ENCODE data around the gene ZNF385D.

DNA sequence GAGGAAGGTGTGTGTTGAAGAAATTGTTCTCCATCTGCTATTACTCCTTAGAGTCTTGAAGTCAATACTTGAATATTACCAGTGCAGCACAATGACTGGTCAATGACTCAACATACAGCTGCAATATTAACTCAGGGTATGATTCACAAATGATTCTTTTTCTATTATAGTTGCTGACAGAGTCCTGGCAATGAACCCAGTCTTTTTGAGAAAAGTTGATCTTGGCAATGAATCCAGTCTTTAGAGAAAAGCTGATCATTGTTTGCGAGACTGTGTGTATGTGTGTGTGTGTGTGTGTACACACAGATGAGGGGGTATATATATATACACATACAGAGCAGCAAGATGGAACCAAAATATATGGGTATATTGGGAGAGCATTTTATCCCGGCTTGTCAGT, 315.1 kb downstream of the ZNF385D start:
- TF ChIP-seq, protein P1, sequence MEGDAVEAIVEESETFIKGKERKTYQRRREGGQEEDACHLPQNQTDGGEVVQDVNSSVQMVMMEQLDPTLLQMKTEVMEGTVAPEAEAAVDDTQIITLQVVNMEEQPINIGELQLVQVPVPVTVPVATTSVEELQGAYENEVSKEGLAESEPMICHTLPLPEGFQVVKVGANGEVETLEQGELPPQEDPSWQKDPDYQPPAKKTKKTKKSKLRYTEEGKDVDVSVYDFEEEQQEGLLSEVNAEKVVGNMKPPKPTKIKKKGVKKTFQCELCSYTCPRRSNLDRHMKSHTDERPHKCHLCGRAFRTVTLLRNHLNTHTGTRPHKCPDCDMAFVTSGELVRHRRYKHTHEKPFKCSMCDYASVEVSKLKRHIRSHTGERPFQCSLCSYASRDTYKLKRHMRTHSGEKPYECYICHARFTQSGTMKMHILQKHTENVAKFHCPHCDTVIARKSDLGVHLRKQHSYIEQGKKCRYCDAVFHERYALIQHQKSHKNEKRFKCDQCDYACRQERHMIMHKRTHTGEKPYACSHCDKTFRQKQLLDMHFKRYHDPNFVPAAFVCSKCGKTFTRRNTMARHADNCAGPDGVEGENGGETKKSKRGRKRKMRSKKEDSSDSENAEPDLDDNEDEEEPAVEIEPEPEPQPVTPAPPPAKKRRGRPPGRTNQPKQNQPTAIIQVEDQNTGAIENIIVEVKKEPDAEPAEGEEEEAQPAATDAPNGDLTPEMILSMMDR (IDR thresholded peaks at IDR 0.05): no peak
- TF ChIP-seq POLR2A (IDR thresholded peaks at IDR 0.05): no peak

Data from right lobe of liver (tissue), 4 donors.